ENCODE measurements around the gene CRADD. TPM values are rescaled to one million over a fixed set of nuclear protein-coding genes. Genes with fewer than 3 reads are reported as not detected.
"Not testable (repeated sequence)": the region's sequence is repeated elsewhere in the genome, so short reads cannot be mapped to it uniquely, and the experiment has no call there.

The CRADD gene
- polyA plus RNA-seq, 3 donors = 10.9 to 14.6 (median 13.0) TPM

DNA sequence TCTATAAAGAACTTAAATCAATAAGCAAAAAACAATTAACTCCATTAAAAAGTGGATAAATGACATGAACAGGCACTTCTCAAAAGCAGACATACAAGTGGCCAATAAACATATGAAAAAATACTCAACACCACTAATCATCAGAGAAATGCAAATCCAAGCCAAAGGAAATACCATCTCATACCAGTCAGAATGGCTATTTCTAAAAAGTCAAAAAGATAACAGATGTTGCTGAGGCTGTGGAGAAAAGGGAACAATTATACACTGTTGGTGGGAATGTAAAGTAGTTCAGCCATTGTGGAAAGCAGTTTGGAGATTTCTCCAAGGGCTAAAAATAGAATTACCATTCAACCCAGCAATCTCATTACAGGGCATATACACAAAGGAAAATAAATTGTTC lies 236.7 kb downstream of the CRADD start:
- no peak overlapping the region for H3K27ac ChIP-seq (ENCODE audit: low read depth, low read length)

DNA sequence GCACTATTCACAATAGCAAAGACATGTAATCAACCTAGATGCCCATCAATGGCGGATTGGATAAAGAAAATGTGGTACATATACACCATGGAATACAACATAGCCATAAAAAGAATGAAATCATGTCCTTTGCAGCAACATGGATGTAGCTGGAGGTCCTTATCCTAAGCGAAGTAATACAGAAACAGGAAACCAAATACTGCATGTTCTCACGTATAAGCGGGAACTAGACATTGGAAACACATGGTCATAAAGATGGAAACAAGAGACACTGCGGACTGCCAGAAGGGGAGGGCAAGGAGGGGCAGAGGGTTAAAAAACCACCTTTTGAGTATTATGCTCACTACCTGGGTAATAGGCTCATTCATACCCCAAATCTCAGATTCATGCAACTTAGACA lies 237.1 kb downstream of the CRADD start:
- 95 to 98% (median 97%) methylated on average over 5 of the region's 5 CpGs for WGBS, 3 donors
- H3K27ac ChIP-seq (ENCODE audit: low read depth, low read length) = no peak overlapping the region

DNA sequence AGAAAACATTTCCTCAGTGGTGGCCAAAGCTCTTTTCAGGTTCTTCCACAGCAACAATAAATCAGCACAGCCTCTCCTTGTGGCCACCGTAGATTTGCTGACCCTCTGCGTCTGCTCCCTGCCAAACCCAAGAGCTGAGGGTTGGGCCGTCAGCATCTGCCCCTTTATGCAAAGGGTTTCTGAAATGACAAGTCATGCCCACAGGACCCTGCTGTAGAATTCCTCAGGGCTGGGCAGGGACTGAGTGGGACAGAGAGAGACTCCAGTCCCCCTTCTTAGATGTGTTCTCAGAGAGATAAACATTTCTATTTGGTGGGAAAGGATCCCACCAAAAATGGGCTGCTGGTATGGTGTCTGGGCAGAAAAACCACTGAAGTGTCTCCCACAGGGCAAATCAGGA lies 238.2 kb downstream of the CRADD start:
- no peak overlapping the region for H3K27ac ChIP-seq (ENCODE audit: low read depth, low read length)
- 88 to 97% (median 95%) methylated on average over 3 of the region's 3 CpGs for WGBS, 3 donors

DNA sequence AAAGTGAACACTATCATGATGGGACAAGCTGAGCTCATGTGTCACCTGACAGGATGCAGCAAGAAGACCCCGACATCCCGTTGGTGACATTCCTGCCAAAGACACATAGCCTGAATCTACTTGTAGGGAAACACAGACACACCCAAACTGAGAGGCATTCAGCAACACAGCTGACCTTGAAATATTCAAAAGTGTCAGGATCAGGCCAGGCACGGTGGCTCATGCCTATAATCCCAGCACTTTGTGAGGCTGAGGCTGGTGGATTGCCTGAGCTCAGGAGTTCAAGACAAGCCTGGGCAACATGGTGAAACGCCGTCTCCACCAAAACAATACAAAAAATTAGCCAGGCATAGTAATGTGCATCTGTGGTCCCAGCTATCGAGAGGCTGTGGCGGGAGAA lies 239.2 kb downstream of the CRADD start:
- H3K27ac ChIP-seq (ENCODE audit: low read depth, low read length) = no peak overlapping the region

DNA sequence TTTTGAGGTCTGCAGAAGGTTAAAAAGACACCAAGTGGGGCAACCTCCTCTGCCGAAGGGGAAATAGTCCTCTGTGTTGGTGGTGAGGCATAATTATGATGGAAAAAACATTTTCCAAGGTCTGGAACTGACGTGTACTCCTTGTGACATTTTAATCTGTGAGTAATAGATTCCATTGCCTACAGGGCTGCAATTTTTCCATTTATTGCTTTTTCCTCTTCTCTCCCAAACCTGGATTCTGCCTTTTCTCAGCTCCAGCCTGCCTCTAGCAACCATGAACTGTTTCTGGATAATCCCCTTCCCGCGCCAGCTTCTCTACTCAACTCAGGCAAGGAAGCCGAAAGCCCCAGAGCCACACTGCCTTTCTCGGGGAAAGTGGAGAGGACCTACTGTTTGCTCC lies 241.1 kb downstream of the CRADD start:
- WGBS, 3 donors = 76 to 85% (median 82%) methylated on average over 6 of the region's 6 CpGs
- H3K27ac ChIP-seq (ENCODE audit: low read depth, low read length) = no peak overlapping the region

More for the DNA sequence above, 239.2 kb downstream of the CRADD start:
- whole genome bisulfite sequencing, 3 donors = 59 to 83% (median 67%) methylated on average over 7 of the region's 7 CpGs

DNA sequence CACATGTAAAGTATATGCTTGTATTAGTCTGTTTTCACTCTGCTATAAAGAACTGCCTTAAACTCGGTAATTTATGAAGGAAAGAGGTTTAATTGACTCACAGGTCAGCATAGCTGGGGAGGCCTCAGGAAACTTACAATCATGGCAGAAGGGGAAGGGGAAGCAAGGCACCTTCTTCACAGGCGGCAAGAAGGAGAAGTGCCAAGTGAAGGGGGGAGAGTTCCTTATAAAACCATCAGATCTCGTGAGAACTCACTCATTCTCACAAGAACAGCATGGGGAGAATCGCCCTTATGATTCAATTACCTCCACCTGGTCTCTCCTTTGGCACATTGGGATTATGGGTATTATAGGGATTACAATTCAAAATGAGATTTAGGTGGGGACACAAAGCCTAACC lies 241.7 kb downstream of the CRADD start:
- 74 to 88% (median 87%) methylated on average over 4 of the region's 4 CpGs for WGBS, 3 donors
- no peak overlapping the region for H3K27ac ChIP-seq (ENCODE audit: low read depth, low read length)

DNA sequence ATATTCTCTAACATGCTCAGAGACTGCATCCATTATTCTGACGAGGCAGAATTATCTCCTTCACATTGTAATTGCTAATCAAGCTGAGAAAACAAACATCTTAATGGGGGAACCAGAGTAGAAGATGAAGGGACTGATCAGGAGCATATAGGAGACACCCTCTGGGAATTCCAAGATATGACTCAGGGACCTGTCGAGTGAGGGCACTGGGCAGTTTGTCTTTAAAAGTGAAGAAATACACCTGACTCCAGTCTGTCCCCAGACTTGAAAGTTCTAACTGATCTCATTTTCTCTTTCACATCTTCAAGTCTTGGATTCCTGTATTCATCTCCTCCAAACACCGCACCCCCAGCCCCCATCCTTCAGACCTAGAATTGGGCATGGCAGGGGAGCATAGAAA lies 244.3 kb downstream of the CRADD start:
- WGBS, 3 donors = 74 to 93% (median 80%) methylated on average over 3 of the region's 3 CpGs
- no peak overlapping the region for H3K27ac ChIP-seq (ENCODE audit: low read depth, low read length)

DNA sequence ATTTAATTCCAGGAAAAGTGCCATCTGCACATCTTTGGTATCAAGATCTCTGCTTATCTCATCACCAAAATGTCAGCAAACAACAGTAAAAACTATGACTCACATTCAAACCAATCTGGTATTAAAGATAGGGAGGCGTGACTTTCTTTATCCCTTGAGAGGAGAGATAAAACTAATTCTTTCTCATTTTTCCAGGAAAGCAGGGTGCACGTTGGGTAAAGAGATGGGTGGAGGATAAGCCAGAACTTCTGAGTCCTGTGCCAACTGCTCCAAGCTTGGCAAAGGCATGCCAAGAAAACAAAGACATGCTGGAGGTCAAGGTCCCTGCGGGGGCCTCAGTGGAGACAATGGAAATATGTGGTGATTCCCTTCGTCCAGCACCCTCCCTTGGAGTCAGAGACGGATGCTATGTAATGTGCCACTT lies 245.4 kb downstream of the CRADD start:
- H3K27ac ChIP-seq (ENCODE audit: low read depth, low read length) = no peak overlapping the region
- 54 to 71% (median 70%) methylated on average over 5 of the region's 5 CpGs for WGBS, 3 donors

DNA sequence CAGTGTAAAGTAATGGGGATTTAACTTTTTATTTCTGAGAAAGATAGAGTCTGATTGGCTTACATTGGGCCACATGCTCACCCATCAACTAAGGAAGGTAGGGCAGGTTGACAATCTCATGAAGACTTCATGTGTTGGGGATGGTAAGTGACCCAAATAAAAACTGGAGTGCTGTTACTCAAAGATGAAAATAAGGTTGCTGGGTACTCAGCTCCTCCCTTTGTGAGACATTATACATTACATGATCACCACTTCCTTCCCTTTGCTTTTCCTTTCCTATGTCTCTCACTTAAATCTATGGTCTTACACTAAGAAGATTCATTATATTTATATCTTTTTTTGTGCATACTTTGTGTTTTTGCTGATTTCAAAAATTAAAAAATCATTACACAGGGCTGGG lies 247.2 kb downstream of the CRADD start:
- no peak overlapping the region for H3K27ac ChIP-seq (ENCODE audit: low read depth, low read length)

DNA sequence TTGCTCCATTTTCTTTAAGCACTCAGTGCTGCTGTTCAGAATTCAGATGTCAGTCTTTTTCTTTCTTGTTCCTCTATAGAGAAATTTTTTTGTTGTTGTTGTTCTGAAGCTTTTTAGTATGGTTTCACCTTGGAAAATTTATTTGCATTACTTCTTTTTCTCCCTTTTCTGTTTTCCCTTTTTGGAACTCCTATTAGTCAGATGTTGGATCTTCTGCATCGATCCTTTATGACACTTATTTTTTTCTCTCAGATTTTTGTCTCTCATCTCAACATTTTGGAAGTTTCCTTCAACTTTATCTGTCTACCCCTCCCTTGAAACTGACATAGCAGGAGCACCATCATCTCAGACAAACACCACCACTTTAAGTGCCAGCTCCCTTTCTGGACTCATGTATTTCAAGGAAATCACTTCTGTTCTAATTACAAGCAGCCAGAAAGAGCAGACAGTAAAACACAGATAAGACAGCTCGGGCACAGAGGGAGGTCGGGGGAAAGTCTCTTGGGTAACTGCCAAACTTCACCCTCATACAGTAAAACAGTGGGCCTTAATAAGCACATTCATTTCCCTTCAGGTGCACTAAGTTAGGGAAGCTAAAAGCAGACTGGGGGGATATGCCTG lies 248.5 kb downstream of the CRADD start:
- 58 to 79% (median 77%) methylated on average over 3 of the region's 3 CpGs for WGBS, 3 donors
- H3K27ac ChIP-seq (ENCODE audit: low read depth, low read length) = no peak overlapping the region

DNA sequence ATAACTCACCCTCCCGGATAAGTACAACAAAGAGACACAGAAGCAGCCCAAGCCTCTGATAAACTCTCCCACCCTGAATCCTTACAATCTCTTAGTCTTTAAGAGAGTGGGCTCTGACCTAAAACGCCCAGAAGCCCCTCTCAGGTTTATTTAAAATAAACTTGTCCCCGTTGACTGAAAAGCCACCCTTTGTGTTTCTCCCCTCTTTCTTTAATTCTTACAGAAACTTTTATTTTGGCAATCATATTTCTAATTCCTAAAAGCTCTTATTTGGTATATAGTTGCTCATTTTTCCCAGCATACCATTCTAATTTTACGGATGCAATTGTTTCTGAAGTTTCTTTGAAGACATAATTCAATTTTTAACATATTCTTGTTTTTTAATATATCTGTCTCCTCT lies 249.1 kb downstream of the CRADD start:
- H3K27ac ChIP-seq (ENCODE audit: low read depth, low read length) = no peak overlapping the region
- WGBS, 3 donors = 83 to 91% (median 88%) methylated on average over 4 of the region's 4 CpGs

DNA sequence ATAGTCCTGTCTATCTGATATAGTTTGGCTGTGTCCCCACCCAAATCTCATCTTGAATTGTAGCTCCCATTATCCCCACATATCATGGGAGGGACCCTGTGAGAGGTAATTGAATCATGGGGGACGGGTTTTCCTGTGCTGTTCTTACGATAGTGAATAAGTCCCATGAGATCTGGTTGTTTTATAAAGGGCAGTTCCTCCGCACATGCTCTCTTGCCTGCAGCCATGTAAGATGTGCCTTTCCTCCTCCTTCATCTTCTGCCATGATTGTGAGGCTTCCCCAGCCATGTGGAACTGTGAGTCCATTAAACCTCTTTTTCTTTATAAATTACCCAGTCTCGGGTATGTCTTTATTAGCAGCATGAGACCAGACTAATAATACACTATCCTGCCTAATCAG lies 251.9 kb downstream of the CRADD start:
- WGBS, 3 donors = 83 to 90% (median 89%) methylated on average over 4 of the region's 4 CpGs
- H3K27ac ChIP-seq (ENCODE audit: low read depth, low read length) = not testable (repeated sequence)

DNA sequence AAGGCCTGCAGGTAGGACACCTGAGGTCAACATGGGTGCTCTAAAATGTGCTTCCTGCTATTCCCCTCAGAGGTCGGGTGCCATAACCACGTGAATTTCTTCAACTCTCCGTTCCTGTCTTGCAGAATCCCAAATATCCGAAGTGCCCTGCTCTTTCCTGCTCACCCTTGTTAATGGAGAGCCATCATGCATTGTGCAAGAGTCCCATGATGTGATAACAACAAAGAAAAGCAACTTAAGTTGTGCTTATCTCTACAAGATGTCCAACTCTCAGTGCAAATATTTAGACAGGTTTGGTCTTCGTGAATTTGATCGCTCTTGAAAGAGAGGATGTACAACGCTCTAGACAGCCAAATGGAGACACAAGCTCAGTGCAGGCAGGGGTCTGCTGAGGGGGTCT lies 260.6 kb downstream of the CRADD start:
- 73 to 96% (median 86%) methylated on average over 7 of the region's 7 CpGs for WGBS, 3 donors
- H3K27ac ChIP-seq (ENCODE audit: low read depth, low read length) = no peak overlapping the region

DNA sequence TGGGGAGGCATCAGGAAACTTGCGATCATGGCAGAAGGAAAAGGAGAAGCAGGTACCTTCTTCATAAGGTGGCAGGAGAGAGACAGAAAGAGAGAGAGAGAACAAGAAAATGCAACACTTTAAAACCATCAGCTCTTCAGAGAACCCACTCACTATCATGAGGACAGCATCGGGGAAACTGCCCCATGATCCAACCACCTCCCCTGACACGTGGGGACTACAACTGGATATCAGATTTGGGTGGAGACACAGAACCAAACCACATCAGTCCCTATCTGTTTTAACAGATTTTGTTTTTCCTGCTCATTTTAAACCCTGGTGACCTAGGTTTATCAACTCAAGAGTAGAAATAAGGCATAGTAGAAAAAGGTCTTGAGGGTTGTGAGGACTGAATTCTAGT lies 261.1 kb downstream of the CRADD start:
- 85 to 98% (median 89%) methylated on average over 3 of the region's 3 CpGs for WGBS, 3 donors
- no peak overlapping the region for H3K27ac ChIP-seq (ENCODE audit: low read depth, low read length)

DNA sequence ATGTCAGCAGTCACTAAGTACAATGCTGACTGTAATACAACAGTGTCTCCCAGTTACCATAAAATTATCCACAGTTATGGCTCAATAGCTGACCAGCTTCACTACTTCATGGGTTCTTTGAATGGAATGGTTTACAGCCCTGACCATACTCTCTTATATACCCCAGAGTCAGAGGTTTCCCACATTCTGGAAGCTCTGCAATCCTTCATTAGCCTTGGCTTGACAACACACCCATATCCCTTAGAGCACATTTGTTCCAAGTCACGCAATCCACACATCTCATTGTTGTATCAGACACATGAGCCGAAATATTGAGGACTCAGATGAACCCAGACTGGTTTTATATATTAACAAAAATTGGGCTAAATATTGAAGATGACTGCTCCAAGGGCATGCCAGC lies 261.8 kb downstream of the CRADD start:
- H3K27ac ChIP-seq (ENCODE audit: low read depth, low read length) = no peak overlapping the region

DNA sequence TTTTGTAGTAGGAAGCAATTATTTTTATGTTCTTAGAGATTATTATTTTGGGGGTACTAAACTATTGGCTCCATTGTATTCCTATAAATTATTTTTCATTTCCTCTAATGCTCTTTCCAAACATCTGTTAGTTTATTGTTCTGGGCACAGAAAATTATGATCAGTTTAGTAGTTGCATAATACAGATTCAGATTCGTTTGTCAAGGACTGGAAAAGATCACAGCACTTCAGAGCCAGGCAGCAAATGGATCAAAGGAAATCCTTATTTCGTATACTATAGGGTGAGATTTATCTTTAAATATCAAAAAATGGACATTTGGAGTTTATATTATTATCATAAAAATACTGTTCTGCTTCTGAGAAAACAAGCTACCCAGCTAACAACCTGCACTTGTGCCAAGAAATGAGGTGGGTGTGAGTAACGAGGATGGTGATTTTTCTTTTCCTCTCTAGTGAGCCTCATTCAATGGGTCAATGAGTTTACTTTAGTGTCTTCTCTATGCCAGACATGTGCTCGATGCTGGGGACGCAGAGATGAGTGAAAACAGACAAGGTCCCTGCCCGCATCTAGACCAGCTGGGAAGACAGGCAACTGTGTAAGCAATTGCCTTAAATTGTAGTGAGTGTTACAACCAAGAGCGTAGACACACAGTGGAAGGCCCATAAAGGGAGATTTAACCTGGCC lies 262.6 kb downstream of the CRADD start:
- WGBS, 3 donors = 67 to 80% (median 75%) methylated on average over 7 of the region's 7 CpGs

More for the DNA sequence above, 261.8 kb downstream of the CRADD start:
- 77 to 94% (median 91%) methylated on average over 2 of the region's 2 CpGs for WGBS, 3 donors

DNA sequence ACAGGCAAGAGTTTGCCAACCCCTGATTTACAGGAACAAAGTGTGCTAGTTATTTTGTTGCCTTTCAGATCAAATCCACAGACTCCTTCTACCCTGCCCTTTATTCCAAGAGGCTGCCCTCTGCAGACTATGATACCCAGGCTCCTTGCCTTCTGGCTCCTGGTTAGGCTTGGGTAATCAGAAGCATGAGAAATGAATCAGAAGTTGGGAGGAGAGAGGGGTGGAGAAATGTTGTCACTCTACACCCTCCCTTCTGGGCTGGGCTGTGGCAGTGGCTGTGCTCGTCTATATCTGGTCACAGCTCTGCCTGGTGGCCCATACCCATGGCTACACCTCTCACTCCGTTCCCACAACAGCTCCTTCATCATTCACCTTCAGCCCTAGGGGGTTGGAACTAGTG lies 266.6 kb downstream of the CRADD start:
- 55 to 80% (median 60%) methylated on average over 2 of the region's 2 CpGs for WGBS, 3 donors
- no peak overlapping the region for H3K27ac ChIP-seq (ENCODE audit: low read depth, low read length)

More for the DNA sequence above, 262.6 kb downstream of the CRADD start:
- H3K27ac ChIP-seq (ENCODE audit: low read depth, low read length) = no peak overlapping the region

DNA sequence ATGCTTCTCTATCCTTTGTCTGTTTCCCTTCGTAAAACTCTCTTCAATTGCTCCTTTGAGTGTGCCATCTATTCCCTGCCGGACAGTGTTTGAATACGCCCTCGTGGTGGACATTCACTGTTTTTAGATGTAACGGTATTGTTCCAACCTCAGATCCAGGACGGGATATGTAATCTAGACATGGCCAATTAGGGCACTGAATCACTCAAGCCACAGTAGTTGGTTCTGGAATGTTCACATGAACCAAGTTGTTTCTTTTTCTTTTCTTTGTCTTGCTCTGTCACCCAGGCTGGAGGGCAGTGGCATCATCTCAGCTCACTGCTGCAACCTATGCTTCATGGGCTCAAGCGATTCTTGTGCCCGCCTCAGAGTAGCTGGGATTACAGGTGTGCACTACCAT lies 267.0 kb downstream of the CRADD start:
- WGBS, 3 donors = 76 to 92% (median 78%) methylated on average over 8 of the region's 8 CpGs

More for the DNA sequence above, 267.0 kb downstream of the CRADD start:
- no peak overlapping the region for H3K27ac ChIP-seq (ENCODE audit: low read depth, low read length)
